Neural crest cell (in vitro differentiated cells): ENCODE data around the gene PEX1. TPM values are rescaled to one million over a fixed set of nuclear protein-coding genes. Genes with fewer than 3 reads are reported as not detected.

ENCODE experiments used
- DNase-seq: peaks from one replicate; pipeline ENCODE4 v3.0.0; 2021; ENCODE audit warnings: low read depth, mixed read lengths, low spot score
- H3K27ac Mint-ChIP-seq: one replicate; pipeline ENCODE4 v1.8.0; 2021; ENCODE audit warnings: mild to moderate bottlenecking, mixed read lengths; ENCODE audit not compliant: unreplicated experiment
- H3K27me3 Mint-ChIP-seq: 2 replicates; pipeline ENCODE4 v1.8.0; 2021; ENCODE audit warnings: low read depth, mild to moderate bottlenecking, mixed read lengths
- H3K36me3 Mint-ChIP-seq: 2 replicates; pipeline ENCODE4 v1.8.0; 2021; ENCODE audit warnings: low read depth, mild to moderate bottlenecking, mixed read lengths
- H3K4me1 Mint-ChIP-seq: 2 replicates; pipeline ENCODE4 v1.8.0; 2021; ENCODE audit warnings: mixed read lengths
- H3K4me3 Mint-ChIP-seq: one replicate; pipeline ENCODE4 v1.8.0; 2021; ENCODE audit warnings: mild to moderate bottlenecking, mixed read lengths
- H3K9me3 Mint-ChIP-seq: 2 replicates; pipeline ENCODE4 v1.8.0; 2021; ENCODE audit warnings: mixed read lengths
- CTCF ChIP-seq: fragments of 200-600 bp; sonication (generic); conservative IDR thresholded peaks from 2 replicates; pipeline ENCODE4 v1.5.0; 2021; ENCODE audit warnings: antibody characterized with exemption, mild to moderate bottlenecking
- total RNA-seq: library from RNA; stranded (reverse); gene quantifications from 2 replicates; pipeline ENCODE4 v1.2.1, GENCODE V29; 2021

Gene PEX1
- total RNA-seq, 1 donor from 2014 or later: 24.8 TPM

- no peak for TF ChIP-seq CTCF
- H3K27ac Mint-ChIP-seq: no peak overlapping the region
- H3K4me1 Mint-ChIP-seq: peaks cover 5% of the 10 kb centered on the region
- H3K27me3 Mint-ChIP-seq: no peaks in the 10 kb centered on the region
- peaks cover 2% of the 10 kb centered on the region for H3K36me3 Mint-ChIP-seq
- no peak for DNase-seq
- no peak overlapping the region for H3K4me3 Mint-ChIP-seq
- H3K9me3 Mint-ChIP-seq: peaks cover 2% of the 10 kb centered on the region
Measured at GRCh38 chr7:92462560-92462959, 65.8 kb downstream of the PEX1 start.

DNA sequence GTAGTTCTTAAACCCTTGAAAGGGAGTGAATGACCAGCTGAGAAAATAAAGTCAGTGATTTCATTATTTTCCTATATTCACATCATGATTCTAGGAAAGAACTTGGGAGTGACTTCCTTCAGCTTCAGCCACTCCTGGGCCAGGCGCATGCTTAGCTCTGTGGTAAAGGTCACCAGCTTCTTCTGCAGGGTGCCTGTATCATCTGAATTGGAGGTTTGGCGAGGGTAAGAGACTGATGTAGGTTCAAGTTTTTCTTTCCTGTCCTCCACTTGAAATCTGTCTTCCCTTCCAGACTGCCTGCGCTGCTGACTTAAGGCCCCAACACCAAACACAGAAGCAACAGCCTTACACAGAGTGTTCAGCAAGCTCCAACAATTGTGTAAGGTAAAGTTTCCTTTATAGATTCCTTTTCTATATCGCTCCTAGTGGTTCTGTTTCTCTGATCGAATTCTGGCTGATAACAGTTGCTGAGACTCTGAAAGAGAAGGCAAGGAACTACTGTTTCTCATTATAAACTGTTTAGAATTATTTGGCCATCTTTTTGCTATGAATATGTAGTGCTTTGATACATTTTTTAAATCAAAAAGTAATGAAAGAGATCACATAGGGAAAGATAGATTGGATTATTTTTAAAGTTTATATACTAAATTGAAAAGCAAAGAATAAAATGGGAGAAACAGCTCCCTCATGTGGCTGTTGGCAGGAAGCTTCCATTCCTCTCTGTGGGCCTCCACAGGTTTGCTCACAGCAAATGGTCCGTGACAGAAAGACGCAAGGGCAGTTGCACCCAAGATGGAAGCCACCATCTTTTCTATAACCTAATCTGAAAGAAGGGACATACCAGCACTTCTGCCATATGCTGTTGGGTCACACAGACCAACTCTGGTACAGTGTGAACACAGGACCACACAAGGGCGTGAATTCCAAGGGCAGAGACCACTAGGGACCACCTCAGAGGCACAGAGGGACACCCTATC, 67.0 kb downstream of the PEX1 start:
- no peaks in the 10 kb centered on the region for H3K36me3 Mint-ChIP-seq
- H3K4me1 Mint-ChIP-seq: peaks cover 5% of the 10 kb centered on the region
- DNase-seq: peak; percentile 28
- TF ChIP-seq CTCF: peak; percentile 85
- H3K27me3 Mint-ChIP-seq: no peaks in the 10 kb centered on the region
- no peak overlapping the region for H3K4me3 Mint-ChIP-seq
- no peak overlapping the region for H3K27ac Mint-ChIP-seq
- H3K9me3 Mint-ChIP-seq: no peaks in the 10 kb centered on the region

DNA sequence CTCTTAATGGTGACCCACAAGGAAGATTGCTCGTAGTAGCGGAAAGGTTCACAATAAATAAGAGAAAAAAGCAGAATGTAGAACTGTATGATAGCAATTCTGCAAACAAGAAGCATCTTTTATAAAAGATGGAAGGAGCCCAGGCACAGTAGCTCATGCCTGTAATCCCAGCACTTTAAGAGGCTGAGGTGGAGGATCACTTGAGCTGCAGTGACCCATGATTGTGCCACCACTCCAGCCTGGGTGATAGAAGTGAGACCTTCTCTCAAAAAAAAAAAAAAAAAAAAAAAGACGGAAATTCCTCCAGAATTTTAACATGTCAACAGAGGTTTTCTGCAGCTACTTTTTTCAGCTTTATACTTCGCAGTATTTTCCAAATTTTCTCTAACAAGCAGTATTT, 67.8 kb downstream of the PEX1 start:
- TF ChIP-seq CTCF: no peak
- H3K27me3 Mint-ChIP-seq: no peaks in the 10 kb centered on the region
- H3K4me3 Mint-ChIP-seq: no peak overlapping the region
- peaks cover 2% of the 10 kb centered on the region for H3K36me3 Mint-ChIP-seq
- H3K27ac Mint-ChIP-seq: no peak overlapping the region
- H3K4me1 Mint-ChIP-seq: peaks cover 5% of the 10 kb centered on the region
- no peak for DNase-seq
- H3K9me3 Mint-ChIP-seq: no peaks in the 10 kb centered on the region

DNA sequence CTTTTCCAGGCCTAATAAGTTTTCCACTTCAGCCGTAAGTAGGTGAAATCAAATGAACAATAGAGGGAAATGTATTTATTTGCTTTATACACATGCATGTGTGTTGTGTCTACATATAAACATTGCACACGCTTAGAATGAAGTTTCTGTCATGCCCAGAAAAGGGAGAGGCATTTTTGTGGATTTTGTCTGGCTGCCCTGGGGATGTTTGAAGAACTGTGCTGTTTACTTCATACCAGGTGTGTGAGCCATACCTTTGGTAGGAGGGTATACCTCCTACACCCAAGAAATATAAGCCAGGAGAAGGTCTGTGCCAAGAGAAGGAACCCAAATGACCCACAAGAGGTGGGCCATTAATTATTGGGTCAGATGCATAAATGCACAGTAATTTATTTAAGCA, 68.2 kb downstream of the PEX1 start:
- Mint-ChIP-seq H3K4me1 (peaks cover 5% of the 10 kb centered on the region), H3K27me3 (no peaks in the 10 kb centered on the region), H3K36me3 (peaks cover 2% of the 10 kb centered on the region), H3K27ac (no peak overlapping the region), H3K9me3 (no peaks in the 10 kb centered on the region), H3K4me3 (no peak overlapping the region)
- no peak for DNase-seq
- no peak for TF ChIP-seq CTCF

GRCh38 chr7:92456236-92456635, 72.1 kb downstream of the PEX1 start:
- Mint-ChIP-seq H3K4me1 (peaks cover under 1% of the 10 kb centered on the region), H3K4me3 (no peak overlapping the region), H3K36me3 (peaks cover 13% of the 10 kb centered on the region), H3K27ac (no peak overlapping the region), H3K9me3 (no peaks in the 10 kb centered on the region), H3K27me3 (no peaks in the 10 kb centered on the region)
- DNase-seq: no peak
- no peak for TF ChIP-seq CTCF
